EH (cell line): Measurements from ENCODE around the gene STMN3.
"Not testable (repeated sequence)": the region's sequence is repeated elsewhere in the genome, so short reads cannot be mapped to it uniquely, and the experiment has no call there.

Experiments used
- DNase-seq: peaks from one replicate; pipeline ENCODE4 v3.0.0-alpha.2; 2015; ENCODE audit warnings: low read depth

Gene STMN3

GRCh38 chr20:63678667-63679465 is 25.6 kb upstream of the STMN3 start:
- no peak for DNase-seq

DNA sequence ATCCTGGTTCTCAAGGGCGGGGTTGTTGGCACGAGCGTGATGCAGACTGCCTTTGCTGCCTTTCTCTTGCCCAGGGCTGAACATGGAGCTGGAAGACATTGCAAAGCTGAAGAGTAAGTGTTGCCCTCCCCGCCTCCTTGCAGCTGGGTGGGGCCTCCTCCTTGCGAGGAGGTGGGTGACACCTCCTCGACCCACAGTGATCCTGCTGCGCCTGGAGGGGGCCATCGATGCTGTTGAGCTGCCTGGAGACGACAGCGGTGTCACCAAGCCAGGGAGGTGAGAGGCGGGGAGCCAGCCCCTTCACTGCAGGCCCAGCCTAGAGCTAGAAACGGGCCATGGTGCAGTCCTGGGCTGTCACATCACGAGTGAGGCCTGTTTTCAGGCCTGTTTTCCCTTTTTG is 24.8 kb upstream of the STMN3 start:
- DNase-seq, result no peak

DNA sequence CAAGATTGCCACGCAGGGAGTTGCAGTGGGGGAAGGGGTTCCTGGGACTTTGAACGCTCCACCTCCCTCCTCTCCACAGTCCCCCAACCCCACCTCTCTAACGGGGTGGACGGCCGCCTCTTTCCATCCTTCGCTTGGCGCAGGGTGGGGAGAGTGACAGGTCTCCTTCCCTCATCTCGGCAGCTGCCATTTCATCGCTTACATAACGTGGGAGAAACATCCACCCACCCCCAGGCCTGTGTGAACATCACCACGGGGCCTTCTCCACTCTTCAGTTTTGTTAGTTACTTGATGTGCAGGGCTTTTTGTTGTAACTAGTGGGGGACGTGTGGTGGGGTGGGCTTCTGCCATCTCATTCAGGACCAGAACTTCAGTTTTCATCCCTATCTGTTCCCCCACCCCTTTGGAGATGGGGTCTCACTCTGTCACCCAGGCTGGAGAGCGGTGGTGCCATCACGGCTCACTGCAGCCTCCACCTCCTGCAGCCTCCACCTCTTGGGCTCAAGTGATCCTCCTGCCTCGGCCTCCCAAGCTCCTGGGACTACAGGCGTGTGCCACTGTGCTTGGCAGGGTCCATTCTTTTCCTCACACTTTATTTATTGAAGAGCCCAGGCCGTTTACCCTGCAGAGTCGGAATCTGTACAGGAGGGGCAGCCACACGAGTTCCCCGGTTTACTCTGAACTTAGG is 22.6 kb upstream of the STMN3 start:
- DNase-seq, result no peak

DNA sequence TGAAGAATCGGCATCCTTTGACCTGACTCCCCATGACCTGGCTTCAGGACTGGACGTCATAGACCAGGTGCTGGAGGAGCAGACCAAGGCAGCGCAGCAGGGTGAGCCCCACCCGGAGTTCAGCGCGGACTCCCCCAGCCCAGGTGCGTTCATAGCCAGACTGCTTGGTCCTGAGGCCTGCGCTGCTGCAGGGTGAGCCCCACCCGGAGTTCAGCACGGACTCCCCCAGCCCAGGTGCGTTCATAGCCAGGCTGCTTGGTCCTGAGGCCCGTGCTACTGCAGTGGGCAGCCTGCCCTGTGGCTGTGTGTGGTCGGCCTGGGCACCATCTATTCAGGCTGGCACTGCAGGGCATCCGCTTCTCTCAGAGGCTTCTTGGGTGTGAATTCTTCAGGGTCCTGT is 20.7 kb upstream of the STMN3 start:
- DNase-seq, result no peak

DNA sequence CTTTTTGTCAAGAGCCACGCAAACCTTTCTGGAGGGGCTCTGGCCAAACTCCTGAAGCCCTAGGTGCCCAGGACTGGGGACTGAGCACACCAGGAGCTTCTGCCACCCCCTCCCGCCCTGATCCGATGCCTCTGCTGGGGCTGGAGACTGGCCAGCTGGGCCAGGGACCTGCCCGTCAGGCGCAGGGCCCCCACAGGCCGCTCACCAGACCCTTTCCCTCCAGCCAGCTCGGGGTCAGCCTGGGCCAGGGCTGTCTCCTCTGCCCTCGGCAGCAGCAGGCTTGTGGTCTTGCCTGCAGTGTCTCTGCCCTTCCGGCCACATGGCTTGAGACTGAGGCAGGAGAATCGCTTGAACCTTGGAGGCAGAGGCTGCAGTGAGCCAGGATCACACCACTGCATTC is 19.4 kb upstream of the STMN3 start:
- no peak for DNase-seq

GRCh38 chr20:63671695-63672094 is 18.5 kb upstream of the STMN3 start:
- DNase-seq, result not testable (repeated sequence)

GRCh38 chr20:63668351-63668750 is 15.1 kb upstream of the STMN3 start:
- DNase-seq, result no peak

DNA sequence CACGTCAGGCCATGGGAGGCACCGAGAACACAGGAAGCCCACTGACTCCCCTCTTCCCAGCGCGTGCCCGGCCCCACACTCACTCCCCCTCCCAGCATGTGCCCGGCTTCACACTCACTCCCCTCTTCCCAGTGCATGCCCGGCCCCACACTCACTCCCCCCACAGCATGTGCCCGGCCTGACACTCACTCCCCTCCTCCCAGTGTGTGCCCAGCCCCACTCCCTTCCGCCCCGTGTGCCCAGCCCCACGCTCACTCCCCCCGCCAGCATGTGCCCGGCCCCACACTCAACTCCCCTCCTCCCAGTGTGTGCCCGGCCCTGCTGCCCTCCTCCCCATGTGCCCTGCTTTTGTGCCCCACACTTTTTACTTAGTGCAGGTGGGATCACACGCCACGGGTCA is 14.6 kb upstream of the STMN3 start:
- DNase-seq, result no peak

DNA sequence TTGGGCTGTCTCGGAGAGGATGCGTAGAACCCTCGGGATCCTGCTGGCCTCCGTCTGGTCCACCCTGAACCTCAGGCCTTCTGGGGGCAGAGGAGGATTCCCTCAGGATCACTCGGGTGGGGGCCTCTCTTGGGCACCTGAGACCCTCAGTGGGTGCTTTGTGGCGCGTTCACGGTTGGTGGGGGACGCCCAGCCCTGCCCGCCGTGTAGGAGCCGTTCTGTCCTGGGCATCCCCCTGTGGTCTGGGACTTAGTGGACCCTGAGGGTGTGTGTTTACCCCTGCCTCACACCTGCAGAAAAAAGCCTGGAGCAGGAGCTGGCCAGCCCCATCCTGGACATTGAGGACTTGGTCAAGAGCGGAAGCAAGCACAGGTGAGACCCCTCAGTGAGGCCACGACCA is 12.5 kb upstream of the STMN3 start:
- no peak for DNase-seq

DNA sequence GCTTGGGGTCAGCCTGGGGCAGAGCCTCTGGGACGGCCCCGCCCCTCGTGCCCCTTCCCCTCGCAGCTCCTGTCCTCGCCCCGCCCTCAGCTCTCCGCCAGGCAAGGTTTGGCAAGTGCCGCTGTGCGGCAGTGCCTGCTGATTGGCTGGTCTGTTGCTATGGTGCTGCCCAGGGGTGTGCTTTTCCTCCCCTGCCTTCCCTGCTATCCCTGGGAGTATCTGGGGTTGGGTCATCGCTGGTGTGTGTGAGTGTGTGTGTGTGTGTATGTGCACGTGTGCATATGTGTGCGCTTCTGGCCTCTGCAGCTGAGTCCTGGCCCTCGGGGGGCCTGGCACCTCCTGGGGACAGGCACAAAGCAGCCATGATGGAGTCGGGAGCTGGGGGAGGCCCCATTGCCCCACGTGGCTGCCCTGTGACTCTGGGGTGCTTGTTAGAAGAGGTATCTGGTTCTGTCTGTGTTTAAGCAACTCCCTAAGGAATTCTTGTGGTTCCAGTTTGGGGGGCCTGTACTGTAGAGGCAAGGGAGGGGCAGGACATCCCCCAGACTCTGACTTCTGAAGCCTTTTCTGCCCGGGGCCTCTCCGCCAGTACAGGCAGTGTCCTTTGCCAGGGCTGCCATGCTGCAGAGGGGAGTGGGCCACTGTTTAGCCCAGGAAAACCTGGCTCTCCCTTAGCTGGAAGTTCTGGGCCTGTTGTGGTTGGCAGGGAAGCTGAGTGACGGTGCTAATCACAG is 11.8 kb upstream of the STMN3 start:
- DNase-seq, result no peak

DNA sequence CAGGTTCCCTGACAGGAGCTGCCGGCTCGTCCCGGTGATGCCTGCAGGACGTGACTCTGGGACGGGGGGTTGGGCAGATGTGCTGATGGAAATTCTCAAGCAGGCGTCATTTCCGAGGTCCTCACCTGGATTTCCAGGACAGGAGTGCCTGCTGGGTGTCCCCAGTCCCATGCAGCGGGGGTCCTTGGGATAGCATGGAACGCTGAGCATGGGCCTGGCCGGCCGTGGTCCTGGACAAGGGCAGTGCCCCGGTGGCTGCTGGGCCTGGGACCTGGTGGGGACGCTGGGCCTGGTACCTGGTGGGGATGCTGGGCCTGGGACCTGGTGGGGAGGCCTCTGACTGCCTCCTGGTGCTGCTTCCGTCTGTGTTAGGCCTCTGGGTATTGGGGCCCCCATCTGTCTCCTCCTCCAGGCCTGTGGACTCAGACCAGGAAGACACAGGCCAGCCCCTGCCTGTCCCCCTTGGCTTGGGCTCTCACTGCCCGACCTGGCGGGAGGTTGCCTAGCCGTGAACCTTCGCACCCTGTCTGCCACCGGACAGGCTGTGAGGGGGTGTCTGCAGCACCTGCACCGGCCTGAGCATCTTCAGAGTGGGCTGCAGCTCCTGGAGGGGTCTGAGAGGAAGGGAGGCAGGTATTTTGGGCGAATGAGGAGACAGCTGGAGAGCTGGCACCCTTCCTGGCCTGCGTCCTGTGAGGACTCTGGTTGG is 11.1 kb upstream of the STMN3 start:
- DNase-seq, result no peak

GRCh38 chr20:63663332-63664066 is 10.3 kb upstream of the STMN3 start:
- no peak for DNase-seq

GRCh38 chr20:63662813-63663189 is 9.6 kb upstream of the STMN3 start:
- DNase-seq, result no peak

- DNase-seq, result no peak
These were observed 9.0 kb upstream of the STMN3 start for GRCh38 chr20:63661959-63662812.

DNA sequence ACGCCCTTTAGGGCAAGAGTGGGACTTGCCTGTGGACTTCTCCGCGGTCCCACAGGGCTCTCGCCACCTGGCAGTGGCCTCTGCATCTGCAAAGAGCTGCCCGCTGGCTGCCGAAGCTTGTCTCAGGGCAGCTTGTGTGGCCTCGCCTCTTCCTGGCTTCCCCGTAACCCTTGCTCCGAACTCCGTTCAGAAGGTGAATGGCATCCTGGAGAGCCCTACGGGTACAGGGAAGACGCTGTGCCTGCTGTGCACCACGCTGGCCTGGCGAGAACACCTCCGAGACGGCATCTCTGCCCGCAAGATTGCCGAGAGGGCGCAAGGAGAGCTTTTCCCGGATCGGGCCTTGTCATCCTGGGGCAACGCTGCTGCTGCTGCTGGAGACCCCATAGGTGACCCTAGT is 7.9 kb upstream of the STMN3 start:
- no peak for DNase-seq

GRCh38 chr20:63660622-63661021 is 7.4 kb upstream of the STMN3 start:
- DNase-seq, result no peak

- not testable (repeated sequence) for DNase-seq
These were observed 7.0 kb upstream of the STMN3 start for GRCh38 chr20:63660174-63660573.

GRCh38 chr20:63659370-63659769 is 6.1 kb upstream of the STMN3 start:
- no peak for DNase-seq

- DNase-seq, result no peak
These were observed 5.5 kb upstream of the STMN3 start for GRCh38 chr20:63658749-63659187.

- peak; percentile 91 for DNase-seq
These were observed 4.9 kb upstream of the STMN3 start, which contains the start of gene RTEL1 for GRCh38 chr20:63657937-63658748. Gene RTEL1, plus strand, starts transcription at chr20:63658312. Its CDS starts 1,091 bp downstream, at chr20:63659403.
